GM21786 (cell line): ENCODE data around the gene SZRD1.

Source experiments
- ATAC-seq: cut with Tn5 transposase; IDR thresholded peaks from one replicate; pipeline ENCODE4 v1.9.1; 2021; ENCODE audit not compliant: unreplicated experiment

The SZRD1 gene

DNA sequence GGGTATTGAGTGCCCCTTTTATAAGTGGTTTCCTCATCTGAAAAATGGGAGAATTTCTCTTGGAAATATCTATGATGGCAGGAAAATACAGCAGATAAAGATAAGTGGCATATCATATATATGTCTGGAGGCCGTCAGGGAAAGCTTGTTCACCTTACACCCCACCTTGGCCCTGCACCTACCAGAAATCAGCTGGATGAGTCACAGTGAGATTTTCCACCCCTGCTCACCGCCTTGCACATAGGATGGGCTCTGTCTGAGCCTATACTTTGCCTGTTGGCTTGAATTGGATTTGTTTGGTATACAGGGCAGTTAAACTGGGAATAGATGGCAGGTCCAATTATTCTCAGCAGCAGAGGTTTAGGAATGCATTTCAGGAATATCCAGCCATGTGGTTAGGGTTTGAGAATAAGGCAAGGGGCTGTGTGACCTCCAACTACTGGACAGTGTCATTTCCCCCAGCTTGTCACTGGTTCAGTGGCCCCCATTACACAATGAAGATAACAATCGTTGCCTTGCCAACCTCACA is 70.0 kb downstream of the SZRD1 start, which contains the start of gene SPATA21:
TSS of gene SPATA21 (minus strand) at position 479 of the 529 bp plus-strand sequence. CDS start 6,053 bp downstream, outside the sequence.
- no peak for ATAC-seq

- no peak for ATAC-seq
These were observed 71.5 kb downstream of the SZRD1 start for GRCh38 chr1:16438516-16438915.

- ATAC-seq, result no peak
These were observed 71.9 kb downstream of the SZRD1 start for GRCh38 chr1:16438924-16439323.

GRCh38 chr1:16440131-16440469 is 73.1 kb downstream of the SZRD1 start:
- no peak for ATAC-seq

- ATAC-seq, result peak; percentile 86
These were observed 73.6 kb downstream of the SZRD1 start, which contains the start of gene NECAP2 for GRCh38 chr1:16440470-16441281. NECAP2 (plus strand) TSS chr1:16440724; CDS start chr1:16440762, 38 bp downstream.

- no peak for ATAC-seq
These were observed 74.2 kb downstream of the SZRD1 start for GRCh38 chr1:16441282-16441665.

- no peak for ATAC-seq
These were observed 75.2 kb downstream of the SZRD1 start for GRCh38 chr1:16442265-16442664.

- ATAC-seq, result no peak
These were observed 75.9 kb downstream of the SZRD1 start for GRCh38 chr1:16442941-16443340.

DNA sequence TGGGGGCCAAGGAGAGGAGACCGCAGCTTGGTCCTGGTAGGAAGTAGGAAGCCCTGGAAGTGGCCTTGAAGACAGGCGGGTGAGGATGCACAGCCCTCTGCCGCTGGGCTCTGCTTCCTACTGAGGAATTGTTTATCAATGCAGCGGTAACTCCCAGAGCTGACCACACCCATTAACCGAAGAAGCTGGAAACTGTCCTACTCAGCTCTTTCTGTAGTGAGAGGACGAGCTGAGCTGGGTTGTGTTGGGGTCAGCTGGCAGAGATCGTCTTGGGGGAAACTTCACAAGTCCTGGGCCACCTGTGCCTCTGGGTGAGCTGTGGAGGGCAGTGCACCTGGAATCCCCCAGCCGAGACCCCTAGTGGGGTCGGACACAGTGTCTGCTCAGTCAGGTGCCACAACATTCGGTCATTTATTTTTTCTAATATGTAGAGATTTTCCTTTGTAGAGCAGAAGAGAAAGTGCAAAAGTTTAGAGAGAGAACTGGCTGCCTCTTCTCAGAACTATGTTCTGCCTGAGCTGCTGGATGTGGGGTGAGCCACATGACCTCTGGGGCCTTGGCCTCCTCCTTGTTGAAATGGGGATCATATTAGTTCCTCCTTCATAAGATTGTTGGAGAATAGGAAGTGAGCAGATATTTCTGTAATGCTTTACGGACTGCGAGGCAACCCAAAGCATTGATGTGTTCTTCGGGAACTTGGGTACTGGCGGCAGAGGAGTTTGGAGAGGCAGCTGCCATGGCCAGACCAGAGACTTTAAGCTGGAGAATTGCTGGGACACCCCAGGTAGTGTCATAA is 77.1 kb downstream of the SZRD1 start:
- no peak for ATAC-seq

DNA sequence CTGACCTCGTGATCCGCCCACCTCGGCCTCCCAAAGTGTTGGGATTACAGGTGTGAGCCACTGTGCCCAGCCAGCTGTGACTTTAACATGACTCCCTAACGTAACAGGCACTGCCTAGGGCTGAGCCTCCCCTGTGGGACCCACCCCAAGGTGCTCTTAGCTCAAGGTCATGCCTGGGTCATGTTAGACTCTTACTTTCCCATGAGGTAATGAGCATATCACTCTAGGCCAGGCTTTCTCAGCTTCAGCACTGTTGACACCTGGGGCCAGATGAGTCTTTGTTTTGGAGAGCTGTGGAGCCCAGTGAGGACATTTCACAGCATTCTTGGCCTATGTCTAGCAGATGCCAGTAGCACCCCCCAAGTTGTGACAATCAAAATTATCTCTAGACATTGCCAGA is 78.0 kb downstream of the SZRD1 start:
- ATAC-seq, result no peak

DNA sequence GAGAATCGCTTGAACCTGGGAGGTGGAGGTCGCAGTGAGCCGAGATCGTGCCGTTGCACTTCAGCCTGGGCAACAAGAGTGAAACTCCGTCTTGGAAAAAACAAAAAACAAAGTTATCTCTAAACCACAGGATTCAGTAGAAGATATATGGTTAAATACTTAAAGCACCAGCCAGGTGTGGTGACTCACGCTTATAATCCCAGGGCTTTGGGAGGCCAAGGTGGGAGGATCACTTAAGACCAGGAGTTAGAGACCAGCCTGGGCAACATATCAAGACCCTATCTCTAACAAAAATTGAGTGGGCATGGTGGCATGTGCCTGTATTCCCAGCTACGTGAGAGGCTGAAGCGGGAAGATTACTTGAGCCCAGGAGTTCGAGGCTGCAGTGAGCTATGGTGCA is 79.1 kb downstream of the SZRD1 start:
- ATAC-seq, result no peak

DNA sequence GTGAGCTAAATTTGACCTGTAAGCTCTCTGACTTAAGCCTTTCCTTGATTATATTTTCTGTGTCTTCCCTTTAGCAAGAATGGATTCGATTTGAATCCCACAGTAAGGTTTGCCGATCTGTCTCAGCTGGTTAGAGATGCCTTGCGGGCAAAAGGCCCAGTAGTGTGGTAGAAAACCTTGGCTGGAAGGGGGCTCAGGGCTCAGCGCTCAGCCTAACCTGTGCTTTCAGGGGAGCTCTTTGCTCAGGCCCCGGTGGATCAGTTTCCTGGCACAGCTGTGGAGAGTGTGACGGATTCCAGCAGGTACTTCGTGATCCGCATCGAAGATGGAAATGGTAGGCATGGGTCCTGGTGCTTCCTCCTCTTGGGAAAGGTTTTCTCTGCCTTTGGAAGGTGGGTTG is 80.6 kb downstream of the SZRD1 start:
- no peak for ATAC-seq
